ENCODE measurements around the gene SOX2. TPM values are rescaled to one million over a fixed set of nuclear protein-coding genes. Genes with fewer than 3 reads are reported as not detected.

SOX2 gene
- total and polyA plus RNA-seq, 2 of the 13 experiments (the other 11 are each of a cell fraction or from before 2014, with no cell fraction given), result not detected

- TF ChIP-seq ZBTB21 (CRISPR knock-in tag; IDR thresholded peaks at IDR 0.05) (no peak), KMT2B (CRISPR knock-in tag; IDR thresholded peaks at IDR 0.05) (no peak), HNF1B (CRISPR knock-in tag; IDR thresholded peaks at IDR 0.05) (no peak), TCF12 (IDR thresholded peaks at IDR 0.05) (no peak), TCF12 (CRISPR knock-in tag; IDR thresholded peaks at IDR 0.05) (no peak), SOX13 (IDR thresholded peaks at IDR 0.05) (no peak), SOX13 (CRISPR knock-in tag; conservative IDR thresholded peaks at IDR 0.05 in 1 of 2, IDR thresholded peaks at IDR 0.05 in 1 of 2) (no peak), ZNF597 (CRISPR knock-in tag; IDR thresholded peaks at IDR 0.05) (no peak), FOSL2 (CRISPR knock-in tag; IDR thresholded peaks at IDR 0.05) (no peak), MTA1 (CRISPR knock-in tag; IDR thresholded peaks at IDR 0.05; ENCODE audit: borderline replicate concordance) (no peak), CREB3 (CRISPR knock-in tag; IDR thresholded peaks at IDR 0.05) (no peak), PHF20 (CRISPR knock-in tag; IDR thresholded peaks at IDR 0.05) (no peak), PRDM15 (CRISPR knock-in tag; IDR thresholded peaks at IDR 0.05) (no peak), ZNF292 (CRISPR knock-in tag; IDR thresholded peaks at IDR 0.05; ENCODE audit: borderline replicate concordance, low read depth) (no peak), IRX3 (CRISPR knock-in tag; IDR thresholded peaks at IDR 0.05; ENCODE audit: borderline replicate concordance, low read depth) (no peak), ZFP91 (CRISPR knock-in tag; IDR thresholded peaks at IDR 0.05; ENCODE audit: borderline replicate concordance) (no peak), KMT2A (CRISPR knock-in tag; IDR thresholded peaks at IDR 0.05) (no peak)
Observed at GRCh38 chr3:181752202-181752671, 40.5 kb downstream of the SOX2 start (continued).
